Measurements from ENCODE around the gene RPL29. TPM values are rescaled to one million over a fixed set of nuclear protein-coding genes. Genes with fewer than 3 reads are reported as not detected.

The RPL29 gene
- total and polyA plus RNA-seq, 2 of the 13 experiments (the other 11 are each of a cell fraction or from before 2014, with no cell fraction given) = 1,348 to 2,263 TPM

GRCh38 chr3:51982352-51982837, 13.3 kb downstream of the RPL29 start (continued):
- TF ChIP-seq ZBTB33 (CRISPR knock-in tag; IDR thresholded peaks at IDR 0.05) = peak; percentile 85
- TF ChIP-seq BRD4 (CRISPR knock-in tag; IDR thresholded peaks at IDR 0.05) = no peak
- TF ChIP-seq TRAFD1 (CRISPR knock-in tag; IDR thresholded peaks at IDR 0.05; ENCODE audit: borderline replicate concordance) = no peak
- TF ChIP-seq YEATS4 (CRISPR knock-in tag; IDR thresholded peaks at IDR 0.05; ENCODE audit: borderline replicate concordance) = peak; percentile 35; the same call in 1 of the 2 replicates
- TF ChIP-seq NR3C1 (CRISPR knock-in tag; IDR thresholded peaks at IDR 0.05) = no peak
- no peak for TF ChIP-seq ZNF781 (CRISPR knock-in tag; IDR thresholded peaks at IDR 0.05; ENCODE audit: borderline replicate concordance, not compliant biosample characterization)
- TF ChIP-seq SMC3 (IDR thresholded peaks at IDR 0.05; ENCODE audit: low read length) = peak; percentile 35; the same call in 1 of the 2 replicates
- TF ChIP-seq ZFP91 (CRISPR knock-in tag; IDR thresholded peaks at IDR 0.05; ENCODE audit: borderline replicate concordance) = no peak; the same call in 1 of the 2 replicates
- no peak for TF ChIP-seq ZNF282 (IDR thresholded peaks at IDR 0.05; ENCODE audit: partially characterized antibody)
- TF ChIP-seq ZNF549 (CRISPR knock-in tag; IDR thresholded peaks at IDR 0.05) = no peak
- peak; percentile 49; the same call in 1 of the 2 replicates for TF ChIP-seq ZNF609 (CRISPR knock-in tag; IDR thresholded peaks at IDR 0.05; ENCODE audit: borderline replicate concordance)
- no peak for TF ChIP-seq MATR3 (CRISPR knock-in tag; IDR thresholded peaks at IDR 0.05)
- no peak for TF ChIP-seq ZNF513 (CRISPR knock-in tag; conservative IDR thresholded peaks at IDR 0.05)
- TF ChIP-seq POLR2AphosphoS5 (IDR thresholded peaks at IDR 0.05; ENCODE audit: low read depth, low read length) = no peak
- no peak for TF ChIP-seq TIGD3 (CRISPR knock-in tag; IDR thresholded peaks at IDR 0.05; ENCODE audit: borderline replicate concordance)
- no peak for TF ChIP-seq NBN (conservative IDR thresholded peaks at IDR 0.05)

Measured in HepG2 (cell line).